COR-L47 (cell line): Measurements from ENCODE around the gene STEAP2.

Source experiments
- DNase-seq: peaks from one replicate; lab custom pipeline; 2025; lab: John Stamatoyannopoulos, UW

The STEAP2 gene

DNA sequence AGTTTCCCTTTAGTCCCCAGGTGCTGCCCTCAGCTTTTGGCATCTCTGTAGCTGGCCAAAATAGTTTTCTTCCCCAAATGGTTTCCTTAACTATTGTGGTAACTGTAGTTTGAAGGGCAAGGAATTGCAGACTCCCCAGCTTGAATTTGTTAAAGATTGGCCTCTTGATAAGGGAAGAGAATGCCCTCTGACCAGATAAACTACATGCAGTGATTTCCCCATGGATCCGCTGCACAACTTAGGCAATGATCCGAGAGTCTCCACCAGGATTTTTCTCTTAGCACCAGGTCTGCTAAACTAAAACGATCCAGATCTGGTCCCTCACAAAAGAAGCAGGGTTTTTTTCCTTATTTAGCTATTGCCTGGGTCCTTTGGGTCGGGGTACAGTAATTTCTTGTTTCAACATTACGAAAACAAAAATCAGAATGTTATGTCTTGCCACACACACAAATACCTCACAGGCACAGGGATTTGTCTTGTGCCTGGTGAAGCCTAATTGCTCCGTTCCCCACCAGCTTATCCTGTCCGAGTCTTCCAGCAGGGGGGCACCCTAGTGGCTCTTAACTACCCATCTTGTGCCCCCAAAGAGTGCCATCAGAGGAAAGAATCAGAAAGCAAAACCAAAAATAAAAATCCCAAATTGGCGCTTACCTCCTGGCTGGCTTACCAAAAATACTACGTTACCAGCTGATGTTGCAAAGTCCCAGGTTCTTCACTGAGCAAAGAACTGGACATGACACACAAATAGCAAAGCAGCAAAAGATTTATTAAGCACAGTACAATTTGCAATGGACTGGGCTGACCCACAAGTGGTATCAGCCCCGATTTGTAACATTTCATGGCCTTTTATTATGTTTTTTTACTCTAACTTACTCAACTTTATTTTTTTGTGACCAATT is 16.4 kb upstream of the STEAP2 start:
- no peak for DNase-seq

DNA sequence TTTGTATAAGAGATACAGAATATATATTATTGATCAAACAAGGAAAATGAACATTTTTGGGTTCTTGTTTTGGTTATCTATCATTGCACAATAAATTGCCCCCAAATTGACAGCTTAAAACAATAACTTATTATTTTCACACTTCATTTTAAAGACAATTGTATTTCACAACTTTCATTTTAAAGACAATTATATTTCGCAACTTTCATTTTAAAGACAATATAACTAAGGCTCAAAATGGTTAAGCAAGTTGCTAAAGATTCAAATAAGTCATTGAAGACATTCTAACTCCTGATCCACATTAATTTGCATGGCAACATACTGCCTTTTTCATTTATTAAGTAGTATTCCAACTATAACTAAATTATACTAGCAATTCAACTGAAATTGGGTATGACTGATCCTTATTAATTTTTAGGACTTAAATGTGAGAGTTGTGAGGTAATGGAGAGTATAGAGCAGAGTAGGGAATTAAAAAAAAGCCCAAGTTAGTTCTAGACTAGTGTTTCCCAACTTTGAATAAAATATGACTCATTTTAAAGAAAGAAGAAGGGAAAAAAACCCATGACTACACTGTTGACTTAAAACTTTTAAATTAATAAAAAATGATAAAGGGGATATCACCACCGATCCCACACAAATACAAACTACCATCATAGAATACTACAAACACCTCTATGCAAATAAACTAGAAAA is 9.9 kb upstream of the STEAP2 start:
- DNase-seq, result no peak

DNA sequence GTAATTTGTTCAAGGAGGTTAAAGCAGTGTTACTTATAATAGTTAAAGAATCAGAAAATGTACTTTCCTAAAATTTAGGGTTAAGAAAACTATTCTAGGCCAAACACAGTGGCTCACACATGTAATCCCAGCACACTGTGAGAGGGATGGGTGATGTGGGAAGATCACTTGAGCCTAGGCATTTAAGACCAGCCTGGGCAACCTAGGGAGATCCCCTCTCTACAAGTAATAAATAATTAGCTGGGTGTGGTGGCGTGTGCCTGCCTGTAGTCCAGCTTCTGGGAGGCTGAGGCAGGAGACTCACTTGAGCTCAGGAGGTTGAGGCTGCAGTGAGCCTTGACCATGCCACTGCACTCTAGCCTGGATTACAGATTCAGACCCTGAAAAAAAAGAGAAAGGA is 3.6 kb upstream of the STEAP2 start:
- DNase-seq, result no peak

DNA sequence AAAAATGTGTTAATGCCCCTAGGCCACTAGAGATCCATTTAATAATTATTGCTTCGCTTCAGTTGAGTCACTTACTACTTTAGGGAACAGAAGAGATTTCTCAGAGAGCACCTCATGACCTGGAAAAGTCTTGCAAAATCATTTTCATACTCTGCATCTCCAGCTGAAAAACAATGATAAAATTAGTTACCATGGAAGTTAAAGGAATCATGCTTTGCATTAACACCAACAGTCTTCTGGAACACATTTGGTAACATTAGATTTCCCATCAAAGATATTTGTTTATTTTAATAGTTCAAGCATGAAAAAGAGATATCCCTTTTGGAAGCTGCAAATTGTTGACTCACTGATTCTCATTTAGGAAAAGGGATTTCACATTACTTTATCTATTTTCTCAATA is 1.8 kb upstream of the STEAP2 start:
- no peak for DNase-seq

DNA sequence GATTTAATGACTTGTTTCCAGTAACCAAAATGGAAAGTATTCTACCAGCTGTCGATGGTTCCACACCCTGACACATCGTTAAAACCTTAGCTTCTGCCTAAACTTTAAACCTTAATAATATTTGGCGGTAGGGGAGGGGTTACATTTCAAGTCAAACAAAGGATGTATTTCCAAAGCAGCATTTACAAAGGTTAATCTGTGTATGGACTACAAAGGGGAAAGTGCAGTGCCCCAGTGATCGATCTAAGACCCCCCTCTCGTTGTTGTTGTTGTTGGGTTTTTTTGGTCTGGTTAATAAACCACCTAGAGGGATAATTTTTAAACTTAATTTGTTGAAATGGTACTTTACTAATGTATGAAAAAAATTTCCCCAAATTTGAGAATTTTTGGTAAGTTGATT is 1.1 kb upstream of the STEAP2 start:
- DNase-seq, result no peak

DNA sequence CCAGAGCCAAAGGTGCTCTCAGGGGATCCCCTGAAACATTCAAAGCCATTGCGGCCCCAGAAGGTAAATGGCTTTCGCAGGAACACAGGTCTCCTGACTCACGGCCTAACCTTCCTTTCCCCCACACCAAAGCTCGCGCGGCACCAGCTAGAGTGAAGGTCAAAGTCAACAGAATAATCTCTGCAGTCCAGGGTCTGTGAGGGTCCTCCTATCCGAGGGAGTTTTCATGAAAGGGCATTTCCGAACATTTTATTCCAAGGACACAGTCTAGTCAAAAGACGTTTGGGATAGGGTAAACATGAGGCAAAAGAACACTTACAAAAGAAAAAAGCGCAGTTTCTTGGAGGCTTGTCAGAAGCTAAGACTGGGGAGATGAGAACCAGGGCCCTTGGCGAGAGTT is 559 bp upstream of the STEAP2 start:
- no peak for DNase-seq

DNA sequence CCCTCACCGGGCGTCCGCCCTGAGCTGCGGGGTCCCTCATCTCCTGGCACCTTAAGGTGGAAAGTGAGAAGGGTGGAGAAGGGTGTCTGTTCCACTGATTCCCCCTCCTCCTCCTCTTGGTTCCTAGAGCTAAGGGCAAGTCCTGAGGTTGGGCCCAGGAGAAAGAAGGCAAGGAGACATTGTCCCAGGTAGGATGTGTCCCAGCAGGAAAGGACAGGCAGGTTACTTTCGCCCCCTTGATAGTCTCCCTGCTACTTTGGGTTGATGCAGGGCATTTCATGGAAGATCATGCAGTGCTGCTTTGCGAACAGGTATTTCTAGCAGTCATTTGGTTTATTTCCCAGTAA is 582 bp downstream of the STEAP2 start:
- no peak for DNase-seq

DNA sequence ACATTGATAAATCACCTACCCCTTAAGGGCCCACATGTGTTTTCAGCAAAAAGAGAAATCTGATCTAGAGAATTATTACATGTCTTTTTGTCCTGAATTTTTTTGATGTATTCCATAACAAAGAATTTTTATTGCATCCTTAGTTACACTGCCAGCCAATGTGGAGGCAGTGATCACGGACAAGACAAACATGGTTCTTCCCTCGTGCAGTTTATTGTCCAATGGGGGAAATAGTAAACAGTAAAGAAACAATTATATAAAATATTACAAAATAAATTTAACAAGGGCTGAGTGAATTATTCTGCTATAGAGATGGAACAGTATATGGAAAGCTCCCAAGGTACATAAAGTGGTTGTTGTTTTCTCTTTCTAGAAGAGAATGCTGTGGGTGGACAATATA is 2.0 kb downstream of the STEAP2 start:
- DNase-seq, result no peak

DNA sequence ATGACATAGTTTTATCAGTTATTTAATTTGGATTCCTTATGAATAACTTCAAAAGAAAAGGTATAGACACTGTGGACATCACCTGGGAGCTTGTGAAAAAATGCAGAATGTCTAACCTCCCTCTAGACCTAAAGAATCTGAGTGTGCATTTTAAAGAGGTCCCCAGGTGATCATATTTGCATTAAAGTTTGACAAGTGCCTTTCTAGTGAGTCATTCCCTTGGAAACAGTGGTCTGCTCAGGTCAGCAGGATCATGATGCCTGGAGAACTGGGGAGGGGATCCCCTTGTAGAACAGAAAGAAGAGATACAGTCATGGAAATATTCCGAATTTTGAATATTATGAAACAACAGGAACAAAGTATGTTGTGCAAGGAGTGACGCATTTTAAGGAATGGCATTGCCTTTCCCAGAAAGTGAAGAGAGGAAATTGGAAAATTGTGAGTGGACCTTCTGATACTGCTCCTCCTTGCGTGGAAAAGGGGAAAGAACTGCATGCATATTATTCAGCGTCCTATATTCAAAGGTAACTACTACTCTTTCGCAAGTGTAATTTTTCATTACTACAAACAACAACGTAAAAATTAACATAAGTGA is 4.6 kb downstream of the STEAP2 start:
- no peak for DNase-seq

DNA sequence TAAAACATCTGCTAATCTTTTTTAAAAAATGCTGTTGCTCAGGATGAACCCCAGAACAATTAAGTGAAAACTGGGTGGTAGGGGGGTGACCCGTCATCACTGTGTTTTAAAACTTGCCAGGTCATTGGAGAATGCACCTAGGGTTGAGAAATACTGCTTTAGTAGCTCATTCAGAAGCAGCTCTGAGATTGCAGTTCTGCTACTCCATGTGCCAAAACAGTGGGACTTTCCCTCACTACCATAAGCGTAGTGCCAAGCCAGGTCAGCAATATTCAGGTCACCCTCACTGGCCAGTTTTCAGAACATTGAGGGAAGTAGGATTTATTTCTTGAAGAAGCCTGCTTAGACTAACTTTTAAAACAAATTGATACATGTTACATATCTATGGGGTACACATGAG is 5.2 kb downstream of the STEAP2 start:
- DNase-seq, result no peak

DNA sequence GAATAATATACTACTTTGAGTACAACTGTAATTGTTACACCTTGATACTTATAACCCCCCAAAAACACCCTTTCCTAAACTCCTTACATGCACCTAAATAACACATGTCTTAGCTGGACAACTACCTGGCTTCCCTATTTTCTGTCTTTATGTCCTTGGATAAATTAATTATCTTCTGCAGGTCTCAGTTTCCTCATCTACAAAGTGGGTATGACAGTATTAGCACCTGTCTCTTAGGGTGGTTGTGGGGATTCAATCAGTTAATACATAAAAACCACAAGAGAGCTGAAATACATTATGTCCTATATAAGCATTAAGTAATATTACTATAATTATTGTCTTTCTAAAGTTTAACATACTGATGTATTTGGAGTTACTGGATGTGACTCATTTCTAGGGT is 10.8 kb downstream of the STEAP2 start:
- no peak for DNase-seq

DNA sequence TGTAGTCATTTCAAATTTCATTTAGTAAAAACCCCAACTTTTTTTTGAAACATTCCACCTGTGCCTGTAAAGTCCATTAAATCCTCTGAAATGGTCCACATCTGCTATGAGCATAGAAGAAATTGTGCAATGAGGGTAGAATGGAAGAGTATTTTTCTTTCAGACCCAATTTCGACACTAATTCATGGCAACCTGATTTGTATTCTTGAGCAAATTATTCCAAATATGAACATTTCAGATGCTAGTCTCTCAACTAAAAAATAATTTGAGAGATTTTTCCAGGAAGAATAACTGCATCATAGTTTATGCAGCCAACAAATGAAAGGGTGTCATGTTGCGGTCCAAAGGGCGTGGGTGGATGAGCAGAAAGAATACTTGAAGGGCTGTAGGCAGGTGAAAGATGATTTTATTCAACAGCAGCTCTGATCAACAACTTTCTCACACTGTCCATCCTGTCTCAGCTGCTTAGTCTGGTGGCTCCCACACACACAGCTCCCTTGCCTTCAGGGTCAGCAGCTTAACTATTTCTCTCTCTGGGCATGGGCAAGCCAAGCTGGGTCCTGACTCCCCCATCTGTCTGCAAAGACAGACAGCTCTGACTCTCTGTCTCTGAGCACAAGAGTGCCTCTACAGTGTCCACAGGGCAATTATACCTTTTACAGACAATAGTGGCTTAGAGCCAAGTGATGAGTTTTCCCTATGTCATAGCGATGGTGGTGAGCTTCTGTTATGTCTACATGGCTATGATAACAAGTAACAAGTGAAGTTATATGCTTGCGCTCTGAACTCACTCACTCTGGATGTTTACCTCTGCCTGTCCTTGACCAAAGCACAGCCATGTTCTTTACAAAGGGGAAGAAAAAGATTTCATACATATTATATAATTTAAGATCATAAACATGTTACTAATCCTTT is 11.5 kb downstream of the STEAP2 start:
- DNase-seq, result no peak

DNA sequence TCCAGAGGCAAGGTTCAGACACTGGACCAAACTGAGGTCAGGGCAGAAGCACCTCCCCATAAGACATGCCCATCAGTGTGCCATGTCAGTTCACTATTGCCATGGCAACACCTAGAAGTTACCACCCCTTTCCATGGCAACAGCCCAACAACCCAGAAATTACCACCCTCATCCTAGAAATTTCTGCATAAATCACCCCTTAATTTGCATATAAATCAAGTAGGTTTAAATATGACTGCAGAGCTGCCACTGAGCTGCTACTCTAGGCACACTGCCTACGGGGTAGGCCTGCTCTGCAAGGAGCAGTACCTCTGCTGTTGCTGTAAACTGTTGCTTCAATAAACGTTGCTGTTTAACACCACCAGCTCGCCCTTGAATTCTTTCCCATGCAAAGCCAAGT is 12.7 kb downstream of the STEAP2 start:
- DNase-seq, result no peak

DNA sequence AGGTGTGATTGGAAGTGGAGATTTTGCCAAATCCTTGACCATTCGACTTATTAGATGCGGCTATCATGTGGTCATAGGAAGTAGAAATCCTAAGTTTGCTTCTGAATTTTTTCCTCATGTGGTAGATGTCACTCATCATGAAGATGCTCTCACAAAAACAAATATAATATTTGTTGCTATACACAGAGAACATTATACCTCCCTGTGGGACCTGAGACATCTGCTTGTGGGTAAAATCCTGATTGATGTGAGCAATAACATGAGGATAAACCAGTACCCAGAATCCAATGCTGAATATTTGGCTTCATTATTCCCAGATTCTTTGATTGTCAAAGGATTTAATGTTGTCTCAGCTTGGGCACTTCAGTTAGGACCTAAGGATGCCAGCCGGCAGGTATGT is 13.6 kb downstream of the STEAP2 start:
- DNase-seq, result no peak

DNA sequence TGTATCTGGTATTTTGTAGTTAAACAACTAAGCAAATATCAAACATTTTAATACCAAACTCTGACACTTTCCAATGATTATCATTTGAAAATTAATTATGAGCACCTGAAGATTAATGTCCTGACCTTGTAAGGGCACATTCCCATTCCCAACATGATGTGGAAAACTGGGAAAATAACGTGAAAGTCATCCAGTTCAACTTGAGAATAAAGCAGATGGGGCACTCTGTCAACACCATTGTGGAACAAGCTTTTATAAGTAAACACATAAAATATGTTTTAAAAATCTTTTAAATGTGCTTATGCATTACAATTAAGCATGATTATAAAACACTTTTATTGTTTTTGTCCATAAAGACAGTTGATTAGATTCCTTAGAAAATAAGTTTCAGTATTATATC is 14.1 kb downstream of the STEAP2 start:
- no peak for DNase-seq

DNA sequence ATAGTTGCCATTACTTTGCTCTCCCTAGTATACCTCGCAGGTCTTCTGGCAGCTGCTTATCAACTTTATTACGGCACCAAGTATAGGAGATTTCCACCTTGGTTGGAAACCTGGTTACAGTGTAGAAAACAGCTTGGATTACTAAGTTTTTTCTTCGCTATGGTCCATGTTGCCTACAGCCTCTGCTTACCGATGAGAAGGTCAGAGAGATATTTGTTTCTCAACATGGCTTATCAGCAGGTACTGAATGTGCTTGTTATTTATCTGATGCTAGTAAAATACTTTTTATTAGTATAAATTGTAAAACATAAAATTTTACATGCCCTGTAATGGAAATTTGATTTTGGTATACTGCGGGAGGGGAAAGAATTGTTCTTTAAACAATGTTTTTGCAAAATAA is 15.7 kb downstream of the STEAP2 start:
- DNase-seq, result no peak

DNA sequence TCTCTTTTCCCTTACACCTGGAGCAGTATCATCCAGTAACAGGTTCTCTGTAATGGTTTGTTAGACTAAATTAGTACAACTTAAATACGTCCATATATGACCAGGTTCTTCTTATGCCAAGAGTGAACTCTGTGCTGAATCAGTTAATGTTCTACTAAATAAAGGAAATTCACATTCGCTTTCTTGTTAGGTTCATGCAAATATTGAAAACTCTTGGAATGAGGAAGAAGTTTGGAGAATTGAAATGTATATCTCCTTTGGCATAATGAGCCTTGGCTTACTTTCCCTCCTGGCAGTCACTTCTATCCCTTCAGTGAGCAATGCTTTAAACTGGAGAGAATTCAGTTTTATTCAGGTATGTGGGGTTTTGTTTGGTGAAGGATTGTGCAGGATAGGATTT is 18.1 kb downstream of the STEAP2 start:
- no peak for DNase-seq

DNA sequence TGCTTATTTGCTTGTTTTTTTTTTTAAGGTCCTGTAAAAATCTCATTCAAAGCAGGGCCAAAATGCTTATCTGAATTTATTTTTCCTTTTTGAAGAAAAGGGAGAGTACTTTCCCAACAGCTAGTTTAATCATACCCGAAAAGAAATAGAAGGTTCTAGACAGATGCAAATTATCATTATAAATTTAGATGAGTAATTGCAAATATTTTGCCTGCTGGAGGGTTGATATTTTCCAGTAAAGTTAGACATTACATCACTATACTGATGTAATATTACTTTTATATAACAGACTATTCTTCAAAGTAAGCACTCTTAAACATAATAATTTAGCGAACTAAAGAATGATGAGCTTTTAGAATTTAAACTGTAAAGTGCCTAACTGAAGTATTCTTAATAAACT is 19.3 kb downstream of the STEAP2 start:
- DNase-seq, result no peak

DNA sequence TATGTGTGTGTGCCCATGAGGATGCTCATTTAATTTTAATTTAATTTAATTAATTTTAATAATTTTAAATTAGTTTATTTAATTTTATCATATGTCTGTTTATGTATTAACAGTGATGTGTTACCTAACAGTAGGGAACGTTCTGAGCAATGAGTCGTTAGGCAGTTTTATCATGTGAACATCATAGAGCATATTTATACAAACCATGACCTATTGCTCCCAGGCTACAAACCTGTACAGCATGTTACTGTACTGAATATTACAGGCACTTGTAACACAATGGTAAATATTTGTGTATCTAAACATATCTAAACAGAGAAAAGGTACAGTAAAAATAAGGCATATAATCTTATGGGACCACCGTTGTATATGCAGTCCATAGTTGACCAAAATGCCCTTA is 19.8 kb downstream of the STEAP2 start:
- DNase-seq, result no peak

DNA sequence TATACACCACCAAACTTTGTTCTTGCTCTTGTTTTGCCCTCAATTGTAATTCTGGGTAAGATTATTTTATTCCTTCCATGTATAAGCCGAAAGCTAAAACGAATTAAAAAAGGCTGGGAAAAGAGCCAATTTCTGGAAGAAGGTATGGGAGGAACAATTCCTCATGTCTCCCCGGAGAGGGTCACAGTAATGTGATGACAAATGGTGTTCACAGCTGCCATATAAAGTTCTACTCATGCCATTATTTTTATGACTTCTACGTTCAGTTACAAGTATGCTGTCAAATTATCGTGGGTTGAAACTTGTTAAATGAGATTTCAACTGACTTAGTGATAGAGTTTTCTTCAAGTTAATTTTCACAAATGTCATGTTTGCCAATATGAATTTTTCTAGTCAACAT is 20.9 kb downstream of the STEAP2 start:
- DNase-seq, result no peak

DNA sequence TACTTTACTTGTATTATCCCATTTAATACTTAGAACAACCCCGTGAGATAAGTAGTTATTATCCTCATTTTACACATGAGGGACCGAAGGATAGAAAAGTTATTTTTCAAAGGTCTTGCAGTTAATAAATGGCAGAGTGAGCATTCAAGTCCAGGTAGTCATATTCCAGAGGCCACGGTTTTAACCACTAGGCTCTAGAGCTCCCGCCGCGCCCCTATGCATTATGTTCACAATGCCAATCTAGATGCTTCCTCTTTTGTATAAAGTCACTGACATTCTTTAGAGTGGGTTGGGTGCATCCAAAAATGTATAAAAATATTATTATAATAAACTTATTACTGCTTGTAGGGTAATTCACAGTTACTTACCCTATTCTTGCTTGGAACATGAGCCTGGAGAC is 22.0 kb downstream of the STEAP2 start:
- DNase-seq, result no peak

DNA sequence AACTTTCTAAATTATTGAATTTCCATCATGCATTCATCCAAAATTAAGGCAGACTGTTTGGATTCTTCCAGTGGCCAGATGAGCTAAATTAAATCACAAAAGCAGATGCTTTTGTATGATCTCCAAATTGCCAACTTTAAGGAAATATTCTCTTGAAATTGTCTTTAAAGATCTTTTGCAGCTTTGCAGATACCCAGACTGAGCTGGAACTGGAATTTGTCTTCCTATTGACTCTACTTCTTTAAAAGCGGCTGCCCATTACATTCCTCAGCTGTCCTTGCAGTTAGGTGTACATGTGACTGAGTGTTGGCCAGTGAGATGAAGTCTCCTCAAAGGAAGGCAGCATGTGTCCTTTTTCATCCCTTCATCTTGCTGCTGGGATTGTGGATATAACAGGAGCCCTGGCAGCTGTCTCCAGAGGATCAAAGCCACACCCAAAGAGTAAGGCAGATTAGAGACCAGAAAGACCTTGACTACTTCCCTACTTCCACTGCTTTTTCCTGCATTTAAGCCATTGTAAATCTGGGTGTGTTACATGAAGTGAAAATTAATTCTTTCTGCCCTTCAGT is 25.3 kb downstream of the STEAP2 start:
- DNase-seq, result no peak
